GM23248 (cell line): ENCODE measurements around the gene IFT122. TPM values are rescaled to one million over a fixed set of nuclear protein-coding genes. Genes with fewer than 3 reads are reported as not detected.

Source experiments
- DNase-seq: peaks from one replicate; pipeline ENCODE4 v3.0.0-alpha.2; 2015
- H2AFZ ChIP-seq: fragments of 200-600 bp; sonication (generic); 2 replicates; pipeline ENCODE4 v1.6.1; 2016; ENCODE audit warnings: antibody characterized with exemption
- H3F3A ChIP-seq: fragments of 200-600 bp; sonication (generic); 2 replicates; pipeline ENCODE4 v1.6.1; 2016; ENCODE audit warnings: mild to moderate bottlenecking, antibody characterized with exemption, mixed run types; ENCODE audit not compliant: insufficient read depth
- H3K27ac ChIP-seq: fragments of 200-600 bp; sonication (generic); 2 replicates; pipeline ENCODE4 v1.5.1; 2016; ENCODE audit warnings: mild to moderate bottlenecking
- H3K27me3 ChIP-seq: fragments of 200-600 bp; sonication (generic); replicated peaks from 2 replicates; pipeline ENCODE4 v1.6.1; 2016; ENCODE audit warnings: mild to moderate bottlenecking; ENCODE audit not compliant: insufficient read depth
- H3K36me3 ChIP-seq: fragments of 200-600 bp; sonication (generic); 2 replicates; pipeline ENCODE4 v1.6.1; 2016; ENCODE audit warnings: low read depth, mild to moderate bottlenecking
- H3K4me1 ChIP-seq: fragments of 200-600 bp; sonication (generic); 2 replicates; pipeline ENCODE4 v1.6.1; 2016; ENCODE audit warnings: mild to moderate bottlenecking; ENCODE audit not compliant: insufficient read depth
- H3K4me2 ChIP-seq: fragments of 200-600 bp; sonication (generic); one replicate; pipeline ENCODE4 v1.6.1; 2016; ENCODE audit warnings: mild to moderate bottlenecking; ENCODE audit not compliant: unreplicated experiment
- H3K4me3 ChIP-seq: fragments of 200-600 bp; sonication (generic); 2 replicates; pipeline ENCODE4 v1.5.1; 2016; ENCODE audit warnings: mild to moderate bottlenecking
- H3K79me2 ChIP-seq: fragments of 200-600 bp; sonication (generic); 2 replicates; pipeline ENCODE4 v1.6.1; 2016; ENCODE audit warnings: mild to moderate bottlenecking; ENCODE audit not compliant: insufficient read depth
- H3K9ac ChIP-seq: fragments of 200-600 bp; sonication (generic); 2 replicates; pipeline ENCODE4 v1.6.1; 2016; ENCODE audit warnings: mild to moderate bottlenecking
- H3K9me2 ChIP-seq: fragments of 200-600 bp; sonication (generic); 2 replicates; pipeline ENCODE4 v1.6.1; 2016; ENCODE audit warnings: mixed run types, mild to moderate bottlenecking, moderate library complexity; ENCODE audit not compliant: insufficient read depth
- H3K9me3 ChIP-seq: fragments of 200-600 bp; sonication (generic); one replicate; pipeline ENCODE4 v1.6.1; 2017; ENCODE audit warnings: low read depth
- H4K20me1 ChIP-seq: fragments of 200-600 bp; sonication (generic); 2 replicates; pipeline ENCODE4 v1.6.0; 2016; ENCODE audit not compliant: insufficient read depth
- EZH2 ChIP-seq: fragments of 200-600 bp; sonication (generic); IDR thresholded peaks from 2 replicates; pipeline ENCODE4 v1.6.1; 2018; ENCODE audit warnings: antibody characterized with exemption, mild to moderate bottlenecking; ENCODE audit not compliant: insufficient read depth, poor library complexity, severe bottlenecking
- EZH2phosphoT487 ChIP-seq: fragments of 200-600 bp; sonication (generic); IDR thresholded peaks from 2 replicates; pipeline ENCODE4 v1.6.1; 2018; ENCODE audit warnings: antibody characterized with exemption, moderate library complexity, mild to moderate bottlenecking, low read depth; ENCODE audit not compliant: insufficient read depth
- WGBS, 2 experiments: methylation state at CpG; one replicate each; pipeline ENCODE4 v1.1.6; 2015 to 2017; ENCODE audit warnings: low lambda C conversion rate in 2 of 2, low coverage in 1 of 2; ENCODE audit errors: missing lambda C conversion rate in 2 of 2; 5-methylcytosine and 5-hydroxymethylcytosine counted together
- in situ Hi-C: fragments of 300-500 bp; cut with MboI; formaldehyde crosslinking; loops from 2 replicates; pipeline ENCODE4 v1.15.0; 2020
- polyA plus RNA-seq: library from polyadenylated mRNA; unstranded; fragments of >200 nt; fragmentation: Nextera tagmentation; extraction: Ambion mirVana; gene quantifications from 2 replicates; pipeline ENCODE4 v1.2.1, GENCODE V29; 2016
- total RNA-seq: library from RNA; depleted of rRNA; stranded (reverse); fragments of >200 nt; shearing (Covaris generic); gene quantifications from 2 replicates; pipeline ENCODE4 v1.2.3, GENCODE V29; 2014

The IFT122 gene
- total and polyA plus RNA-seq, 2 experiments from 2014 or later, result 16.1 to 16.3 TPM

DNA sequence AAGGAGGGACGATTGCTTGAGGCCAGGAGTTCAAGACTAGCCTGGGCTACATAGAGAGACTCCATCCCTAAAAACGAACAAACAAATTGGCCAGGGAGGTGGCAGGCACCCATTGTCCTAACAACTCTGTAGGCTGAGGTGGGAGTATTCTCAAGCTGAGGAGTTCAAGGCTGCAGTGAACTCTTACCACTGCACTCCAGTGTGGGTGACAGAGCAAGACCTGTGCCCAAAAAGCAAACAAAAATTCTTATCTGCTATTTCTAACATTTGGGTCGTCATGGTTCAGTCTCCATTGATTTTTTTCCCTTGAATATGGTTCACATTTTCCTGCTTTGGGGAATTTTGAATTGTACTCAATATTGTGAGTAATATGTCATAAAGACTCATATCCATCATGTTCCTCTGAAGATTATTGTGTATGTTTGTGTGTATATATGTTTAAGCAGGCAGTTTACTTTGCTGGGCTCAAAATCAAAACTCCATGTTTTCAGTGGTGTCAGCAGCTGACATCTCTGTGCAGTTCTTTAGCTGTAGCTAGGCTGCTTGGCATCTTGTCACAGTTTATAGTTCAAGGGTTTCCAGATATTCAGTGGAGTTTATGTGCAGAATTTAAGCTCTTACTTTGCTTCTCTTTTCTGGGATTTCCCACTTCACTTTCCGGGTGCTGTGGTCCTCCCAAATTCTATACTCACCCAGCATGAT, 33.2 kb downstream of the IFT122 start:
- Histone ChIP-seq H3K9me3 (no peaks in the 10 kb centered on the region), H4K20me1 (no peaks in the 10 kb centered on the region), H3K4me2 (no peak overlapping the region), H3K27me3 (no peaks in the 10 kb centered on the region), H2AFZ (no peak overlapping the region), H3K4me3 (no peak overlapping the region), H3K4me1 (peaks cover 5% of the 10 kb centered on the region; the same call in 1 of the 2 replicates), H3K79me2 (no peaks in the 10 kb centered on the region), H3K36me3 (peaks cover 10% of the 10 kb centered on the region; the same call in 1 of the 2 replicates), H3K27ac (no peak overlapping the region), H3K9ac (no peak overlapping the region), H3F3A (no peaks in the 10 kb centered on the region), H3K9me2 (no peaks in the 10 kb centered on the region)
- TF ChIP-seq EZH2phosphoT487 (no peak), EZH2 (no peak)
- in situ Hi-C loops, result no loop called here
- WGBS, 2 experiments, result 93 to 95% methylated on average over 4 of the region's 4 CpGs
- DNase-seq, result no peak

DNA sequence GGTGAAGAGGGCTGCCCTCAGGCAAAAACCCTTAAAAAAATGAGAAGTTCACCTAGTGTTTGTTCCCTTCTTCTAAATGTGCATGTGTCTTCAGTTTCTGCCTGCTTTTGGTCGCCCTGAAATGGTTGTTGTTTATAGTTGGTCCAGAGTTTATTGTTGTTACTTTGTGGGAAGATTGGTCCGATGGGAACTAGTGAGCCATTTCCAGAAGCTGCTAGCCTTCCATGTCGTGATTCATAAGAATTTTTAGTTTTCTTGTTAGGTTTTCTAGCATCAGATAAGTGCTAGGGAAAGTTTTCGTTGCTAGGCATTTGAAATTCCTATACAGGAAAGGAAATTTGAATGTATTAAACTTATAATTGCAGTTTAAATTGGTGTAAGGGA, 33.7 kb downstream of the IFT122 start:
- Histone ChIP-seq H2AFZ (no peak overlapping the region), H4K20me1 (no peaks in the 10 kb centered on the region), H3K4me1 (peaks cover 5% of the 10 kb centered on the region; the same call in 1 of the 2 replicates), H3F3A (no peaks in the 10 kb centered on the region; the same call in 1 of the 2 replicates), H3K4me2 (no peak overlapping the region), H3K36me3 (peaks cover 14% of the 10 kb centered on the region; the same call in 1 of the 2 replicates), H3K79me2 (no peaks in the 10 kb centered on the region), H3K27ac (no peak overlapping the region), H3K27me3 (no peaks in the 10 kb centered on the region), H3K4me3 (no peak overlapping the region), H3K9ac (no peak overlapping the region), H3K9me3 (no peaks in the 10 kb centered on the region), H3K9me2 (no peaks in the 10 kb centered on the region)
- in situ Hi-C loops, result no loop called here
- 85% methylated on average over 4 of the region's 4 CpGs for WGBS, 2 experiments
- no peak for TF ChIP-seq EZH2
- TF ChIP-seq EZH2phosphoT487, result no peak
- DNase-seq, result no peak

DNA sequence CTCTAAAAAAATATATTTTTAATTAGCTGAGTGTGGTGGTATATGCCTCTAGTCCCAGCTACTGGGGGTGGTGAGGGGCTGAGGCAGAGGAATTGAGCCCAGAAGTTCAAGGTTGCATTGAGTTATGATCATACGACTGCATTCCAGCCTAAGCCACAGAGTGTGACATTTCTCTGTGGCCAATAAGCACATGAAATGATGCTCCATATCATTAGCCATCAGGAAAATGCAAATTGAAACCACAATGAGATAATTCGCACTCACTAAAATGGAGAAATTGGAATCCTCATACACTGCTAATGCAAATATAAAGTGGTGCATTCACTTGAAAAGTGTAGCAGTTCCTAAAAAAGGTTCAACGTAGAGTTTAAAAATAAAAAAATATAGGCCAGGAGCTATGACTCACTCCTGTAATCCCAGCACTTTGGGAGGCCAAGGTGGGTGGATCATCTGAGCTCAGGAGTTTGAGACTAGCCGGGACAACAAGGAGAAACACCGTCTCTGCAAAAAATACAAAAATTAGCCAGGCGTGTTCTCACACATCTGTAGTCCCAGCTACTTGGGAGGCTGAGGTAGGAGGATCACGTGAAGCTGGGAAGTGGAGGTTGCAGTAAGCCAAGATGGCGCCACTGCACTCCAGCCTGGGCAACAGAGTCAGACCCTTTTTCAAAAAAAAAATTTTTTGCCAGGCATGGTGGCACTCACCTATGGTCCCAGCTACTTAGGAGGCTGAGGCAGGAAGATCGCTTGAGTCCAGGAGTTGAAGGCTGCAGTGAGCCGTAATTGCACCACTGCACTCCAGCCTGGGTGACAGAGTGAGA, 35.2 kb downstream of the IFT122 start:
- in situ Hi-C loops, result loop anchor here (25.0 kb wide), 1 partner anchor 337 kb away; no protein-coding TSS in a partner anchor
- Histone ChIP-seq H3K9me2 (no peaks in the 10 kb centered on the region), H2AFZ (no peak overlapping the region), H3K79me2 (no peaks in the 10 kb centered on the region), H3F3A (peaks cover 2% of the 10 kb centered on the region), H3K9me3 (no peaks in the 10 kb centered on the region), H3K9ac (no peak overlapping the region), H3K27me3 (no peaks in the 10 kb centered on the region), H3K4me3 (no peak overlapping the region), H3K4me1 (peaks cover 5% of the 10 kb centered on the region; the same call in 1 of the 2 replicates), H4K20me1 (no peaks in the 10 kb centered on the region), H3K27ac (no peak overlapping the region), H3K36me3 (peaks cover 11% of the 10 kb centered on the region; the same call in 1 of the 2 replicates), H3K4me2 (no peak overlapping the region)
- DNase-seq, result no peak
- WGBS, 2 experiments, result 92 to 96% methylated on average over 10 of the region's 10 CpGs
- no peak for TF ChIP-seq EZH2
- TF ChIP-seq EZH2phosphoT487, result no peak

DNA sequence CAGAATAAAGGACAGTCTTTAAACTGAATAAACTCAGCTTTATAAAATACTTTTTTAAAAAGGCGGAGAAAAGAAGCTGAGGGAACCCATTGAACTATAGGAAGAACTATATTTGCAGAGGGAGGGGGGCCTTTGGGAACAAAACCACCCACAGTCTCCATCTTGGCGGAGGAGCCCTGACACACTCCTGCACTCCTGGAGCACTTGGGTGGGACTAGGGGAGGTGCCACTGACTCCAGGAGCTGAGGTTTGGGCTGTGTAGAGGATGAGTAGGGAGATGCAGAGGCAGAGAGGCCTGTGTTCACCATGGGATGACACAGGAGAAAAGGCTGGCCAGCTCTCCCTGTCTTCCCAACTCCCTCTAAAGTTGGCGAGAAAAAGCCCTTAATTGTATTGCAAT, 35.8 kb downstream of the IFT122 start:
- Histone ChIP-seq H3K9me2 (no peaks in the 10 kb centered on the region), H3K4me2 (no peak overlapping the region), H3K9me3 (no peaks in the 10 kb centered on the region), H3K4me3 (no peak overlapping the region), H3K27ac (no peak overlapping the region), H3K27me3 (no peaks in the 10 kb centered on the region), H3K4me1 (peaks cover 6% of the 10 kb centered on the region; the same call in 1 of the 2 replicates), H3K79me2 (no peaks in the 10 kb centered on the region), H3F3A (peaks cover 9% of the 10 kb centered on the region), H3K9ac (no peak overlapping the region), H2AFZ (no peak overlapping the region), H4K20me1 (no peaks in the 10 kb centered on the region), H3K36me3 (peaks cover 11% of the 10 kb centered on the region; the same call in 1 of the 2 replicates)
- TF ChIP-seq EZH2 (no peak), EZH2phosphoT487 (no peak)
- no peak for DNase-seq
- in situ Hi-C loops, result loop anchor here (25.0 kb wide), 1 partner anchor 336 kb away; no protein-coding TSS in a partner anchor
- WGBS, 2 experiments, result 96 to 97% methylated on average over 3 of the region's 3 CpGs
